ENCODE results near the gene SDK2.

GRCh38 chr17:73291260-73291801, 352.9 kb downstream of the SDK2 start:
- no peak for TF ChIP-seq RFX5 (IDR thresholded peaks at IDR 0.05; ENCODE audit: borderline replicate concordance, low read depth, low read length)
- no peak for TF ChIP-seq HDAC6 (IDR thresholded peaks at IDR 0.05; ENCODE audit: low read depth, low read length)
- no peak for TF ChIP-seq EGR1 (IDR thresholded peaks at IDR 0.05; ENCODE audit: borderline replicate concordance, low read depth, low read length)
- TF ChIP-seq POLR2A (IDR thresholded peaks at IDR 0.05; ENCODE audit: control extremely low read depth in 1 of 2, low read depth in 2 of 2, low read length in 2 of 2), result no peak
- no peak for TF ChIP-seq TCF12 (IDR thresholded peaks at IDR 0.05; ENCODE audit: low read depth, low read length)
- no peak for TF ChIP-seq E2F6 (IDR thresholded peaks at IDR 0.05)
- no peak for TF ChIP-seq HDAC2 (IDR thresholded peaks at IDR 0.05; ENCODE audit: borderline replicate concordance in 1 of 2, low read depth in 2 of 2, low read length in 2 of 2)
- TF ChIP-seq, protein P1, sequence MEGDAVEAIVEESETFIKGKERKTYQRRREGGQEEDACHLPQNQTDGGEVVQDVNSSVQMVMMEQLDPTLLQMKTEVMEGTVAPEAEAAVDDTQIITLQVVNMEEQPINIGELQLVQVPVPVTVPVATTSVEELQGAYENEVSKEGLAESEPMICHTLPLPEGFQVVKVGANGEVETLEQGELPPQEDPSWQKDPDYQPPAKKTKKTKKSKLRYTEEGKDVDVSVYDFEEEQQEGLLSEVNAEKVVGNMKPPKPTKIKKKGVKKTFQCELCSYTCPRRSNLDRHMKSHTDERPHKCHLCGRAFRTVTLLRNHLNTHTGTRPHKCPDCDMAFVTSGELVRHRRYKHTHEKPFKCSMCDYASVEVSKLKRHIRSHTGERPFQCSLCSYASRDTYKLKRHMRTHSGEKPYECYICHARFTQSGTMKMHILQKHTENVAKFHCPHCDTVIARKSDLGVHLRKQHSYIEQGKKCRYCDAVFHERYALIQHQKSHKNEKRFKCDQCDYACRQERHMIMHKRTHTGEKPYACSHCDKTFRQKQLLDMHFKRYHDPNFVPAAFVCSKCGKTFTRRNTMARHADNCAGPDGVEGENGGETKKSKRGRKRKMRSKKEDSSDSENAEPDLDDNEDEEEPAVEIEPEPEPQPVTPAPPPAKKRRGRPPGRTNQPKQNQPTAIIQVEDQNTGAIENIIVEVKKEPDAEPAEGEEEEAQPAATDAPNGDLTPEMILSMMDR (IDR thresholded peaks at IDR 0.05; ENCODE audit: control extremely low read depth in 1 of 3, insufficient read depth in 1 of 3, low read depth in 1 of 3, low read length in 3 of 3), result no peak
- no peak for TF ChIP-seq CREB1 (IDR thresholded peaks at IDR 0.05)
- TF ChIP-seq MAX (IDR thresholded peaks at IDR 0.05), result no peak
- no peak for TF ChIP-seq SRF (IDR thresholded peaks at IDR 0.05; ENCODE audit: low read depth, low read length)
- TF ChIP-seq EZH2 (IDR thresholded peaks at IDR 0.05; ENCODE audit: low read depth, low read length, severe bottlenecking), result no peak
- TF ChIP-seq YY1 (IDR thresholded peaks at IDR 0.05; ENCODE audit: low read depth, low read length), result no peak
